ENCODE results near the gene CNGA3.

CNGA3 gene

DNA sequence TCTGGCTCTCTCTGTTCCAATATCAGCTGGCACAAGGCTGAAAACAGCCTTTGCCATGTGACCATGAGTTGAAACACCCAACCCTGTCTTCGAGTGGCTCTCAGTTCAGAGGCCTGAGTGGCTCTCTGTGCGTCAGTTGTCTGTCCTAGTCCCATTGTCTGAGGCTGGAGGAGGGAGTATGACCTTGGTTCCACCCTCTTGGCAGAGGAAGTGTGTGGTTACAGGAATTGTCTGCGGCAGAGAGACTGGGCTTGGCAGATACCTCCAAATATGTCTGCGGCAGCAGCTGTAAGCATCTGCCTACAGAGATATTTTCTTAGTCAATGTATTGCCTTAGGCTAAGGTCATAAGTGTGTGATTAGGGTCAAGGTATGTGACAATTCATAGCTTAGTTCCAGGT, 32.6 kb downstream of the CNGA3 start:
- DNase-seq: no peak

- DNase-seq: no peak
Measured at GRCh38 chr2:98379311-98380202, 33.3 kb downstream of the CNGA3 start.

GRCh38 chr2:98380203-98380535, 33.9 kb downstream of the CNGA3 start:
- no peak for DNase-seq

DNA sequence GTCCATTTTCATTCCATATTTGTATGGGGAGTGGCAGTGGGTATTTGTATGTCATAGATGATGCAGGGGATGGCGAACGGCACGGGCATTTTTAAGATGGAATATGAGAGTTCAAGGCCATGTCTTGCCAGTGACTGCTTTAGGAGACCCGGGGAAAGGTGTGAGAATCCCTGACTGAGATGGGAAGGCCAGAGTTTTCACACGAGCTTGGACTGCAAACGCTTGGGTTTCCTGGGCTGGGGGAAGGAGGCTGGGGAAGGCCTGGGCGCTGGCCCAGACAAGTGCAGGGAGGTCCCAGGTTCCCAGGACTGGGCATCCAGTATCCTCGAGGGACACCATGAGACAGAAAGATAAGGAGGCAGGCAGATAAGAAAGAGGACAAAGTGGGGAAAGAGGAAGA, 35.2 kb downstream of the CNGA3 start:
- no peak for DNase-seq

DNA sequence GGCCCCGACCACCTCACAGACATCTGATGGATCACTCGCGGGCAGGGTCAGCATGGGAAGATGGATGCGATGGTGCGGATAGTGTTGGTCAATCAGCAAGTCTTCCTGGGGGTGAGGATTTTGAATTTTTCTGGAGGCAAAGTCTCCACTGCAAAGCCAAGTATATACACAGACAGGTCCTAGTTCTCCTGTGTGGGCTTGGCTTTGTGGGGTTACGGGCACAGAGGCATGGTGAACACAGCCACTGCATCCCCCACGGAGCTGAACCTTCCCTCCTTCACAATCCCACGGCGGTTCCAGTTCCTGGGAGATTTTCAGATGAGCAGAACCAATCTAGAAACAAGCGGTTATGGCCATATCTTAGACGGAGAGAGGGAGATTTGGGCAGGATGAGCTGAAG, 35.8 kb downstream of the CNGA3 start:
- DNase-seq: no peak

GRCh38 chr2:98382739-98383138, 36.5 kb downstream of the CNGA3 start:
- no peak for DNase-seq

GRCh38 chr2:98383166-98383565, 36.9 kb downstream of the CNGA3 start:
- no peak for DNase-seq

DNA sequence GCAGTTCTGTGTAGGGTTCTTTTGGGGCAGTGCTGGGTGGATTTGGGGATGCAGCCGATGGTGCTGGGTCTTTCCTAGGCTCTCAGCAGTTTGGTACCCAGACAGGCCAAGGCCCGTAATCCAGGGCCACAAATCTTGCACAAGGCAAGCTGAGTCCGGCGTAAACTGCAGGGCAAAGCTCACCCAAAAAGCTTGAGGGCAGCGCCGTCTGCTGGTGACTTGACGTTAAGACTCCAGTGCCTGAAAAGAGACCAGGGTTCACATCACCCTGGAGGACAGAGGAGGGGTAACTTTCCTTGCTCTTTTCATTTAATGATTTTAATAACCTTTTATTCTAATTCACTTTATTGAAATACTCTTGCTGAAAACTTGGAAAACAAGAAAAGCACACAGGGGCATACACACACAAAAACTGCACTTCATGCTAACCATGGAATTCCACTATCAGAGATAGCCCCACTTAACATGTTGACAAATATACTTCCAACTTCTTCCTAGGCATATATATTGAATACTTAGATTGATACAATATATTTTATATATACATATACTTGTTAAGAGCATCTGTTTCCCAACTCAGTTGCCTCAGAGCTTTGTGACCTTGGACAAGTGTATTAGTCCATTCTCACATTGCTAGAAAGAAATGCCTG, 38.9 kb downstream of the CNGA3 start:
- peak; percentile 67 for DNase-seq

DNA sequence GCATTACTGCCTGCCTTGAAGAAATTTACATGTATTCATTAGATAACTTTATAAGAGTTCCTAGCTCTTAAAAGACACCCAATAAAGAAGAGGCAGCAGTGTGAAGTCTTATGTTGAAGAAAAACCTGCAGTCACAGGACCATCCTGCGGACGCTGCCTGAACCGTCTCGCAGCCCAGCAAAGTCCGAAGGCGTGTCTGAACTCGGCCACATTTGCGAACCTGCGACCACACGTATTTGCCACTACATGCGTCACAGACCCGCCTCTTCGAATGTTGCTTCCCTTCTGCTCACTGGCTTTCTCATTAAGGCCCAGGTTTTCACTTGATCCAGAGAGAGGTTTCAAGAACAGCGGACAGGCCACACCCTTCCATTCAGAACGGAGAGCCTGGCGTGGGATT, 41.2 kb downstream of the CNGA3 start:
- DNase-seq: no peak

DNA sequence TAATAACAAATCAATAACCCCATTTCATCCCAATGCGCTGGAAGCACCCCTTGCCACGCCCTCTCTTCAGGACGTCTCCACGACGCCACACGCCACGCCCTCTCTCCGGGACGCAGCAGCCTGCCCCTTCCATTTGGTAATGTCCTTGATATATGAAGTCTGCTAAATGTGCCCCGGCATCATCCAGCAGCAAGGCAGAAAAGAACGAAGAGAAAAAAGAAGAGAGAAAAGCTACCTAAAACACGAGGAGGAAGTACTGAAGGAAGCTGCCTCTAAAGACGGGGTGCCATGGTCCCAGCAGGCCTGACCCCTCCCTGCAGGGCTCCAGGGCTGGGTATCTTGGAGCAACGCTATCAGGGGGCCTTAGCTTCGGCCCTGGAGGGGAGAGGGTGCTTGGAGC, 41.8 kb downstream of the CNGA3 start:
- DNase-seq: no peak

GRCh38 chr2:98388601-98389250, 42.5 kb downstream of the CNGA3 start:
- DNase-seq: no peak

- DNase-seq: no peak
Measured at GRCh38 chr2:98389251-98389605, 43.0 kb downstream of the CNGA3 start.

DNA sequence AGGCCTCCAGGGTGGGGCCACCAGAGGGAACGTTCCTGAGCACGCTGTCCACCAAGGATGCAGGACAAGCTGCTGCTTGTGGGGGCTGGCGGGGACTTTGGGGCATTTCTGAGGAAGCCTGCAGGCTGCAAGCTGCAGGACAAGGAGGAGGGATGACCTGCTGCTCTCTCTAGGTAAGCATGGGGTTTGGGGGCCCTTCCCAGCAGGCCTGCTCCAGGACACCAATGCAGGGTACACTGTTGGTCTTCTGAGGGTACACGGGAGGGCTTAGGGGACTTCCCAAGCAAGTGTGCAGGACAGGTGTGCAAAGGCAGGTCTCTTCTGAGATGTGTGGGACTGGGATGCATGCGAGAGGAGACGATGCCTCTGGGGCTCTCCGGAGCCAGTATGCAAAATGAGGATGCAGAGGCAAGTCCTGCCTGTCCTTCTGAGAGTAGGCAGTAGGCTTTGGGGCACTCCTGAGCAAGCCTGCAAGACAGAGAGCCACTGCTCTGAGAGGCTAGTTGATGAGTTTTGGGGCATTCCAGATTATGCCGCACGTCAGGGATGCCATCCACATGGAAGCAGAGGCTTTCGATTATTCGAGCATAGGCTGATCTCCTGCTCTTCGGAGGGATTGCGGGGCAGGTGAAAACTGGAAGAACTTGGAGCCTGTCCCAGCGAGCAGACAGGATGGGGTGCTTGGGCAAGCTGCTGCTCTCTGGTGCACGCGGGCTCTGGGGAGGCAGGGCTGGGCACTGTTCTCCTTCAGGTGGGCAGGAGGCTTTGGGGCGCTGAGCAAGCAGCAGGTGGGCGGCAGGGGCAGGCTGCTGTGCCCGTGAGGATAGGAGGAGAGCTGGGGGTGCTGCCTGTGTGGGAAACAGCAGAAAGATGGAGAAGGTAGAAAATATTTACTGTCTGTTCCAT, 44.6 kb downstream of the CNGA3 start:
- no peak for DNase-seq

DNA sequence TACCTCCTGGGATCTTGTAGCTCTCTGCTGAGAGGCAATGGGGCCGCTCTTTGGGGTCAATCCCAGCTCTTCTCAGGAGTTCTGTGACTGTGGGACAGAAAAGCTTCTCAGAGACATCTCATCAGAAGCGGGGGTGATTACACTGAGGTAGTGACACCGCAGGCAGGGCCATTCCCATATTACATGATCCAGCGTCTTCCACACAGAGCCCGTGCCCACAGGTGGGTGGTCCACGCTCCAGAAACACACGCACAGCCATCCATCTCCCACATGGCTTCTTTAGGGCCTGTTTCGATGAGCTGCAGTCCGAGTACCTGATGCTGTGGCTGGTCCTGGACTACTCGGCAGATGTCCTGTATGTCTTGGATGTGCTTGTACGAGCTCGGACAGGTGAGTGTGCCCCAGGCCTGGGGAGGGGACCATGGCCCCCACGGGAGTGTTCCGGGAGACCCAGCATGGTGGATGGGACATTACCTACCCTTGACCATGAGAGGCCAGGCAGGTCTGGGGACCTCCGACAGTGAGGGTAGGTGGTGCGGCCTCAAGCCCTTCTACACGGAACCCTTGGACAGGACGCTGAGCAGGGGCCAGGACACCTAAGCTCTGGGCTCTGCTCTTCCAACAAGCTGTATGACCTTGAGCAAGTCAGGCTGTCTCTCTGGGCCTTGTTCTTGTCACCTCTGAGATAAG, 45.5 kb downstream of the CNGA3 start:
- no peak for DNase-seq

GRCh38 chr2:98393354-98393753, 47.1 kb downstream of the CNGA3 start:
- no peak for DNase-seq

- DNase-seq: no peak
Measured at GRCh38 chr2:98394595-98395153, 48.4 kb downstream of the CNGA3 start.

DNA sequence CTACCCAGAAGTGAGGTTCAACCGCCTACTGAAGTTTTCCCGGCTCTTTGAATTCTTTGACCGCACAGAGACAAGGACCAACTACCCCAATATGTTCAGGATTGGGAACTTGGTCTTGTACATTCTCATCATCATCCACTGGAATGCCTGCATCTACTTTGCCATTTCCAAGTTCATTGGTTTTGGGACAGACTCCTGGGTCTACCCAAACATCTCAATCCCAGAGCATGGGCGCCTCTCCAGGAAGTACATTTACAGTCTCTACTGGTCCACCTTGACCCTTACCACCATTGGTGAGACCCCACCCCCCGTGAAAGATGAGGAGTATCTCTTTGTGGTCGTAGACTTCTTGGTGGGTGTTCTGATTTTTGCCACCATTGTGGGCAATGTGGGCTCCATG, 49.7 kb downstream of the CNGA3 start:
- no peak for DNase-seq

- DNase-seq: no peak
Measured at GRCh38 chr2:98396745-98397355, 50.6 kb downstream of the CNGA3 start.

- no peak for DNase-seq
Measured at GRCh38 chr2:98399140-98399539, 52.9 kb downstream of the CNGA3 start.

DNA sequence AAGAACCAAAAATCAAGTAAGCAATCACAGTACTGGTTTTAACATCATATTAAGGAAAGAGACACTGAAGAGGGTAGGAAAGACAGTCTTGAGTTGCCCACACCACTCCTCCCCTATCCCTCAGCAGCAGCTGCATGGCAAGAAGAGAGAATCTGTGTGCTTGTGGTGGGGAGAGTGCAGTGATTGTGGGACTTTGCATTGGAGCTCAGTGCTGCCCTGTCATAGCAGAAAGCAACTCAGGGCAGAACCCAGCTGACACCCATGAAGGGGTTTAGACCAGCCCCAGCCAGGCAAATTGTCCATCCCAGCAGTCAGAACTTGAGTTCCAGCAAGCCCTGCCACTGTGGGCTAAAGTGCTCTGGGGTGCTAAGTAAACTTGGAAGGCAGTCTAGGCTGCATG, 57.6 kb downstream of the CNGA3 start:
- DNase-seq: no peak

DNA sequence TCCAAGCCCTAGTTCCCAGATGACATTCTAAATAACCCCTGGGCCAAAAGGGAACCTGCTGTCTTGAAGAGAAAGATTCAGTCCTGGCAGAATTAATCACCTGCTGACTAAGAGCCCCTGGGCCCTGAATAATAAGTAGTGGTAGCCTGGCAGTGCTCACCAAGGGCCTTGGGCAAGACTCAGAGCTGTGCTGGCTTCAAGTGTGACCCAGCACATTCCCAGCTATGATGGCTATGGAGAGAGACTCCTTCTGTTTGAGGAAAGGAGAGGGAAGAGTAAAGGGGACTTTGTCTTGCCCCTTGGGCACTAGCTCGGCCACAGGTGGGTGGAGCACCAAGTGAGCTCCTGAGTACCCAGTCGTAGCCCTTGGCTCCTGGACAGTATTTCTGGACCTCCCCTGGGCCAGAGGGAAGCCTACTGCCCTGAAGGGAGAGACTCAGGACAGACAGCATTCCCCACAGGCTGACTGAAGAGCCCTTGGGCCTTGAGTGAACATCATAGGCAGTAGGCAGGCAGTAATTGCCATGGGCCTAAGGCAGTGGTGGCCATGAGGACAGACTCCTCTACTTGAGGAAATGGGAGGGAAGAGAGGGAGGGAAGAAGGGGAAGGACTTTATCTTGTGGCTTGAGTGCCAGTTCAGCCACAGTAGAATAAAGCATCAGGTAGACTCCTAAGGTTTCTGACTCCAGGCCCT, 58.4 kb downstream of the CNGA3 start:
- DNase-seq: no peak
